Stimulated activated CD8-positive, alpha-beta memory T cell treated with anti-CD3 and anti-CD28 coated beads, Interleukin-12 subunit alpha, Interleukin-12 subunit beta, amount 100 ng/mL, for 24 hours (primary cell): ENCODE data around the gene FANCC.

Experiments
- DNase-seq: peaks from one replicate; pipeline ENCODE4 v3.0.0-alpha.2; 2020; ENCODE audit errors: extremely low read depth

Gene FANCC

DNA sequence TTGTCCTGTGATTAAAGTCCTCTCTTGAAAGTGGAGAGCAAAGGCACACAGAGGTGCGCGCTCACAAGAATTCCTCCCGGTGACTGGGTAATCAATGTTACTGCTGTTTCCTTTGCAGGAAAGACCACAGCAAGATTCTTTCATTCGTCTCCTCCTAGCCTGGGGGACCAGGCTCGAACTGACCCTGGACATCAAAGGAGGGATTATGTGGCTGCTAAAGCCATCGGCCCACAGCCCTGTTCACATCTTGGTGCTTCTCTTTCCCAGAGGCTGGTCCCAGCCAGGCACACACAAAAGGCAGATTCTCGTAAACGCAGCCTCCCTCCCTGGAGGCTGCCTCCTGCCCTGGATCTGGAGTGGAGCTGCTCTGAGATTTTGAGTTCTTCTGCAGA, 230.9 kb downstream of the FANCC start:
- DNase-seq = no peak

DNA sequence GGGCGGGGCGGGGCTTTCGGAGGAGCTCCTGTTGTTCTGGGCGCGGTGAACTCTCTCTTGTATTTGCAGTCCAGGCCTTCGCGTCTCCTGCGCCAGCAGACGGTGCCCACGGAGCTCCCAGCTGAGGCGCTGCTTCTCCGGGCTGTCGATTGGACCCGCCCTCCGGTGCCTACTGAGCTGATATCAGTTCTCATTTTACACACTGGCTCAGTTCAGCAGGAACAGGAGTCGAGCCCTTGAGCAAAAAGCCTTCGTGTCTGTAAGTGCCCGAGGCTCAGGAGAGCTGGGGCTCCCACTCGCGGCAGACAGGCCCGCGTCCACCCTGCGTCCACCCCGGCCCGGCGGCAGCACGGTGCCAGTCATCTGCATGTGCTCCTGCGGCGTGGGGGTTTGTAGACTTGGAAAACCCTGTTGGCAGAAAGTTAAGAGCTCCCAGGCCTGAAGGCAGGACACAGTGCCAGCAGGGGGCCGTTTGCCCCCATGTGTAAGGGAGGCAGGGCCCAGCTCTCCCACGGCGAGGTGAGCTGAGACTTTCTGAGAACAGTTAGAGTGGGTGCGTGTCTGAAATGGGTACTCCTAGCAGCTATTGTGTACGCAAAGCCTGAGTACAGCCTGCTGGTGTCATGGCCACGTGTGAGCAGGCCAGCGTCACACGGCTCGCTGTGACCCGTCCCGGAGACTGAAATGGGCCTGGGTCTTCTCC, 231.5 kb downstream of the FANCC start:
- DNase-seq = no peak

DNA sequence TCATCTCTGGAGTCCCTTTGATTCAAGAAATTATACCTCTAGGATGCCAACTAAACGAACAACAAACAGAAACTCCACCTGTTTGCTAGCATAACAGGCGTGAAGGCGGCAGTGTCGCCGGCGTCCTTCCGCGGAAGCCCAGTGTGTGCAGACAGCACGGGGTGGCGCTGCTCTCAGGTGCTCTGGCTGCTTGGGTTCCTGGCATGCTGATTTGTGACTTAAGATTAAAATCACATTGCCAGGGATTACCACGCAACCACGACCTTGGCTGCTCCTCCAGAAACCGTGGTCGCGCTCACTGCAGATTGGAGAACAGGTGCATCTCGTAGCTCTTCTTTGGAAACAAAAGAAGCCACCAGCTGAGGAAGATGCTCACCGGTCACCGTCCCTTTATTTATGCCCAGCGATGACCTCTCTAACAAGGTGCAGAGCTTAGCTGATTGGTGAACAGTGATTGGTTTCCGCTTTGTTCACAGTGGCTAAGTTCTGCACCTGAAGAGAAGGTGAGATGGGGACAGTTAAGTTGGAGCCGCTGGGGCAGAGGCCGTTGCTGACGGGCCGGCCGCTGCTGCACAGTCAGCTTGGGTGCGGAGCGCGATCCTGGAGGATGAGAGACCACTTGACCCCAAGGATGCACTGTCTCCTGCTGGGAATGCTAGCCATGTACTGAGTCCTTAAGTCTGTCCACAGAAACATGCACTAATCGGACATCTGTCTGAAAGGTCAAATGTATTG, 232.3 kb downstream of the FANCC start:
- no peak for DNase-seq

DNA sequence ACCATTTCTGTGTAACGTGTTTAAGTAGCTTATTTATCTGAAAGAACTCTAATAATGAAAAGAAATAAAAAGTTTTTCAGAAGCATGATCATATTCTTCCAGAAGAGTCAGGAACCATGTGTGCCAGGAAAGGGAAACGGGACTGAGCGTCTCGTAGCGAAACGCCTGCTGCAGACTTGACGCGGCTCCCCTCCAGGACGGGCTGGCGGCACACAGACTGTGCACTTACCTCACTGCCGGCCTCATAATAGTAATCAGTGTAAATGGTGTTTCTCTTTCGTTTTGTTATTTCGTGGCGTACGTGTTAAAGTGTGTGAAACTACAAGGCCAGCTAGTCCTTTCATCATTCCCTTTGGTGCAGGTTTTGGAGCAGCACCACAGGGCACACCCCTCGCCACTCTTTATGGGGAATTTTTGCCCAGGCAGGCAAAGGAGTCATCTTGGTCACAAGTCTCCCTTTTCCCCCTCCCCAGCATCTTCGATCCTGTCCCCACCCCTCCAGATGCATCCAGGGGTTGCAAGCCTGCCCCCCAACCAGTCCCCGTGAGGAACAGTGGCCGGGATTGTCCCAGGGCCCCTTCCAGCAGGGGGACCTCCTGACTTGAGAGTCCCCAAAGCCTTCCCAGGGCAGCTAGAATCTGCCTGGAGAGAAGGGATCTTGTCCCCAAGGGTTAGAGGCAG, 233.1 kb downstream of the FANCC start:
- no peak for DNase-seq

DNA sequence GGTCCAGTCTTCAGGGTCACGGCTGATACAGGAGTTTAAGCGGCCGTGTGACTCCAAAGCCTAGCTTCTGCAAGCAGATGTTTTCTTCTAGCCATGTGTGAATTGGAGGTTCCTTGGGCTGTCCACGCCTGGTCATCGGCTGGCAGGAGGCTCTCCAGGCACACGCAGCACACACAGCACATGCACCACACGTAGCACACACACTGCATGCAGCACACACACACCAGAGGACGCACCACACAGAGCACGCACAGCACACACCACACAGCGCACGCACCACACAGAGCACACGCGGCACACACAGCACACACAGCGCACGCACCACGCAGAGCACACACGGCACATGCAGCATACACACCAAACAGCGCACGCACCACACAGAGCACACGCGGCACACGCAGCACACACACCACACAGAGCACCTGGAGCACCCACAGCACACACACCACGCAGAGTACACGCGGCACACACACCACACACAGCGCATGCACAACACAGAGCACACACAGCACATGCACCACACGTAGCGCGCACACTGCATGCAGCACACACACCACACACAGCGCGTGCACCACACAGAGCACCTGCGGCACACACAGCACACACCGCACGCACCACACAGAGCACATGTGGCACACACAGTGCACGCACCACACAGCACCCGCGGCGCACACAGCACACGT, 234.3 kb downstream of the FANCC start:
- no peak for DNase-seq

DNA sequence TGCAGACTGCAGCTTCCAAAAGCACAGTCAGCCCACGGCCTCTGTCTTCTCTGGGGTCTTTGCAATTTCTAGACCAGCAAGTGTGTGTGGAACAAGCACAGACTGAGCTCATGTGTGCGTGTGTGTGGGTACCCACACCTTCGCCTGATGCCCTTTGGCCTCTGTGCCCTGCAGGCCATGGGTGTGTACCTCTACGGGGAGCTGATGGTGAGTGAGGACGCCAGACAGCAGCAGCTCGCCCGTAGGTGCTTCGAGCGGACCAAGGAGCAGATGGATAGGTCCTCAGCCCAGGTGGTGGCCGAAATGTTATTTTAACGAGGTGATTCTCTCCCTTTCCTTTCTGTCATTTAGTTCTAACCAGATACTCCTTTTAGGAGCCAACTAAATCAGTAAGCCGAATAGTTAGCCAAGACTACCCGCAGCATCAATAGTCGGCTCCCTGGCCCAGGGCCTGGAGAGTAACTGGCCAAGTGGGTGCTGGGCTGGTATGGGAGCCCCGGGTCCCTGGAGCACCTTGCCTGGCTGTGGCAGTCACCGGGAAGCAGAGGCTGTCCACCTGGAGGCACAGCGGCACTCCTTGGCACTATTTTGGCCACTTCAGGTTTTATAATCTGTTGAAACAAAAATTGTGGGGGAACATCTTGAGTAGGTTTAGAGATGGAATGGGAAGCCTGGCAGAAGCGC, 235.0 kb downstream of the FANCC start:
- no peak for DNase-seq

DNA sequence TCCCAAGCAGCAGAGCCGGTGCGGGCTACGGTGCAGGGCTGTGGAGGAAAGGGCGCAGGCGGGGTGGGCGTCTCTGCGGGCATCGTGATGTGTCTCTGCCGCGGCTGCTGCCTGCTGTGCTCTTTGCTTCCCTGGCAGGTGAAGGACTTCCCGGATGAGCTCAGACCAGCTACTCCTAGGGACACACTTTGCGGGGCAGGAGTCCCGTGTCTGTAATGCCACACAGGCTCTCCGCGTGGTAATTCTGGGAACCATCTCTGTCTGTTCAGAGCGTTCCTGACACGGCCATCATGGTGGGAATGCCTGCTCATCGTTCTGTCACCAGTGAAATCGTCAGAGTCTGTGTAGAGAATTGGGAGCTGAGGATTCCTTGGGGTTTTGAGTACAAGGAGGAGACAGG, 235.5 kb downstream of the FANCC start:
- no peak for DNase-seq

DNA sequence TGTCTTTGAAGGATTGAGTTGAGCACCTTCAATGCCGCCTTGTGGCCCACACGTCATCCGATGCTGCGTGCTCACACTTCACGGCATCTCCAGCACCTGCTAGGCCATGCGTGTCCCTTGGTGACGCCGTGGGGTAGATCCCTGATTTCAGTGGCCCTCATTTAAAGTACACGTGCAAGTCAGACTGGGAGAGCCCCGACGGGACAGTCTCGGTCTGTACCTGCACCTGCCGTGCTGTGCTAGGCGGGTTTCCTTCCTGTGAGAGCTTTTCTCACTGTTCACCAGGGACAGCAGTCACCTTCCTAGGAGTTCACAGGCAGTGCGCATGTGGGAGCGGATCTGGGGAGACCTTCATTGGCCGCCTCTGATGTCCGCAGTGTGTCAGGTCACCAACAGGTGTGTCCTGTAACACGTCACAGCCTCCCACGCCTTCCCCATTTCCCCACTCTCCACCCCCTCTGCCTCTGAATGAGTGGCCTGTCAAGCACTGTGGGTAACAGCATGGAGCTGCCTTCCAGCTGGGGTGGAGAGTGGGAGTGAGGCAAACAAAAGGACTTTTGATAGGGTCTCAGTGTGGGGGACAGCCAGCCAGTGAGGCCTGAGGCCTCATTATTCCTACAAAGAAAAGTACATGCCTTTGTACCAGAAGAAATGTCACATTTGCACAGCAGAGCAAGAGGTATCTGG, 236.4 kb downstream of the FANCC start:
- no peak for DNase-seq

DNA sequence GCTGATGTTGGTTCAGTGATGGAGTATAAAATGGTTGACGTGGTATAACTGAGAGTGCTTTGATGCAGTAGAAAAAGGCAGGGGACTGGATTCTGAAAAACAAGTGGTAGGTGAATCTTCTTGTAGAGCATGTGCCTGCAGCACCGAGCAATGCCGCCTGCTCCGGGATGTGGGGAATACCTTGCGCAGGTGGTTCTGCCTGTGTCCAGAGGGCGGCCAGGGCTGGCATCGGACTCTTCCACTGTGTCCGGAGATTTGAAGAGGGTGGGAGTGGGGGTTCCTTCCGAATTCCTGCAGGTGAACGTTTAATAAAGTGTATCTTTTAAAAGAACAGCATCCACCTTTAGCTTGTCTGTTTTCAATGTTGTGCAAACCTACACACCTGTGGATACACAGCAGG, 238.0 kb downstream of the FANCC start:
- DNase-seq = no peak

DNA sequence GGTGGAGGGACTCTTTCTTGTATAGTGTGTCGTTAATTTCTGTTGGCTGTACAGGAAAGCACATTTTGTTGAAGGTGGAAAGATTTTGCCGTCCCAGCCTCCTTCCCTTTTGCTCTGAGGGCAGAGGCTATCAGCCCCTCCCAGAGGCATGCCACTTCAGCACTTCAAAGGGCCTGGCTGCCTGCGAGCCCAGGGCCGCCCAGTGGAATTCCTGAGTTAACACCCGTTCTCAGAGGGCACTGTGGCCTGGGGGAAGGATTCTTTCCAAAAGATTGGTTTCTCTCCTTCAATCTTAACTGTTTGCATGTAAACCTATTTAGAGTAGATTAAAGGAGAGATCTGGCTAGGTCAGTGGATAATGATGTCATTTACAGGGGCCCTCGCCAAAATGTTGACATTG, 238.6 kb downstream of the FANCC start:
- no peak for DNase-seq

DNA sequence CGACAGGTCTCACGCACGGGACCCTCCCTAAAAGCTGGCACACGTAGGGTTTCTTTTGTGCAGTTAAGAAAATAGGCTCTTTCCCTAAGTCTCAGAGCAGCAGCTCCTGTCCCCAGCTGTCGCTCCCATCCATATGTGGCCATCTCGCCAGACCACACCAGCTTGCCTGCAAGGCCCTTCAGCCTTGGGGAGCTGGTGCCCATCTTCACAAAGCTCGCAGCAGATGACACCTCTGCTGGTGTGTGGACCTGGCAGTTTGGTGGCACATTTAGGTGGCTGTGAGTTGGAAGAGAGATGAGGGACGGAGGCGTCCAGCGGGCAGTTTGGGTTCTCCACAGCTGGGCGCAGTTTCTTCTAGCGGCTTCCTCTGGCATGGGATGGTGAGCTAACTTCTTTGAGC, 239.0 kb downstream of the FANCC start:
- DNase-seq = no peak

DNA sequence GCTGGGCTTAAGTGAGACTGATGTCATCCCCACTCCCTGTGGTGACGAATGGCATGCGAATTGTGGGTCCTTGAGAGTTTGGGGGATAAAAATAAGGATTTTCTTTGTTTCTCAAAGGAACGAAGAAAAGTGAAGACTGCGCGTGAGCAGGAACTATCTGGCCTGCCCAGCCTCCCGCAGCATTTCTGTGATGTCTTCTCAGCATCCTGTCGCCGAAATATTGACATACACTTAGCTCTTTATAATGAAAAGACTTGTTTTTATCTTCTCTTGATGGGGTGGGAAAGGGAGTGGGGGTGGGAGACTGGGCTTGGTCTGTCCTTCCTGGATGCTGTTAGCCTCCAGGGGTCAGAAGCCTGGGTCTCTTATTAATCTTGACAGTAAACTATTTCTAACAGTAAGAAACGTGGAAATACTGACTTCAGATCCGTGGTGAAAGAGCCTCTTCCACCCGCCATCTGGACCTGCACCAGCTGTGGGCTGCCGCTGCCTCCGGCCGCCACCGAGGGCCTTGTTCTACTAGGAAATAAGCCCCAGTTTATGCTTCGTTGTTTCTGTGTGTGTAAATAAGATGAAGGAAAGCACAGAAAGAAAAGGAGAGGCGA, 239.6 kb downstream of the FANCC start:
- DNase-seq = no peak

DNA sequence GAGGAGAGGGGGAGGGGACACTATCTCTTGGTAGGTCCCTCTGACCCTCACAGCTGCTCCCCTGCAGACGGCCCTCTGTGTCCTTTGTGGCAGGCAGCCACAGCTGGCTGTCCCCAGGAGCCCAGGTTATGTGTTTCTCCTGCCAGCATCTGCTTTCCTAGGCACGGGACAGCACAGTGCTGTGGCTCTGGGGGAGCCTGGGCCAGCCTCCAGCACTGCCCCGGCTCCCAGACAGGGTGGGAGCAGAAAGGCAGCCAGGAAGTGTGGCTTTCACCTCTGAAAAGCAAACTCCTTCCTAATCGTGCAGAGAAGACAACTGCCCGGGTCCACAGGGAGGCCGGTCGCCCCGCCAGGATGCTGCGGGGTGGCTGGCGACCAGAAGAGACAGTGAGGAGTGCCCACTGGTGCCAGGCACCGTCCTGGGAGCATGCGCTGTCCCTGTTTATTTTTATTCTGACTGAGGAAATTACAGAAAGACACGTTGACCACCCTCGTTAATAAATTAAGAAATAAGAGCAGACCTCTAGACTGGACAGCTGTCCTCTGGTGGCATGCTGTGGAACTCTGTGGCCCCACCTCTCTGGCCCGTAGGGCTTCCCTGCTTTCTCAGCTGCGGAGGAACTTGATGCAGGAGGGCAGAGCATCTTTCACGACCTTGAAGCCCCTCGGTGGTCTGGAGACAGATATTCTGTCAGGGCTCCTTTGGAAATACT, 240.3 kb downstream of the FANCC start:
- DNase-seq = no peak

DNA sequence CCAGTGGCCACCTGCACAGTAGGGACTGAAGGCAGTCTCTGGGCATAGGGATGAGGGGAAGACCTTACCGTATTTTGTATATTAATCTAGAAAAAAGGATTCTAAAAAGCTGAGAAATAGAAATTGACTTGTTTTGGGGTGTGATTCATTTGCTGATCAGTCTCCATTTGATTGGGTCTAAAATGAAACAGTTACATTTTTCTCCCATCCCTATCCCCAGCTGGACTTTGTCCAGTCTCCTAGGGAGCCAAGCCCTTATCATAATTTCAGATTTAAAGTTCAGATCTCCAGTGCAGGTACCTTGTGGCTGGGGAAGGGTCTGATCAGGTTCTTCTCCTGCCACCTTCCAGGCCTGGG, 240.8 kb downstream of the FANCC start:
- no peak for DNase-seq

DNA sequence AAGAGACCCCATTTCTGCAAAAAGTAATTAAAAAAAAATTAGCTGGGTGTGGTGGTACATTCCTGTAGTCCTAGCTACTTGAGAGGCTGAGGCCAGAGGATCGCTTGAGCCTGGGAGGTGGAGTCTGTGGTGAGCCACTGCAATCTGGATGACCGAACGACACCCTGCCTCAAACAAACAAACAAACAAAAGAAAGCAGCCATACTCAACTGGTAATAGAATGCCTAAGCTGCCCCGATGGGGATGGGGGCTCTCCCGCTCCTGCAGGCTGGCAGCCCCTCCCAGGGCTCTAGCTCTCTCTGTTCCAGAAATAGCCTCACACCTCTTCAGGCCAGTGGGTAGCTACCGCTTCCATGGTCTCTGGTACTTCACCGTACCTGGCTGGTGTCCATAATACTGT, 241.8 kb downstream of the FANCC start:
- DNase-seq = no peak

DNA sequence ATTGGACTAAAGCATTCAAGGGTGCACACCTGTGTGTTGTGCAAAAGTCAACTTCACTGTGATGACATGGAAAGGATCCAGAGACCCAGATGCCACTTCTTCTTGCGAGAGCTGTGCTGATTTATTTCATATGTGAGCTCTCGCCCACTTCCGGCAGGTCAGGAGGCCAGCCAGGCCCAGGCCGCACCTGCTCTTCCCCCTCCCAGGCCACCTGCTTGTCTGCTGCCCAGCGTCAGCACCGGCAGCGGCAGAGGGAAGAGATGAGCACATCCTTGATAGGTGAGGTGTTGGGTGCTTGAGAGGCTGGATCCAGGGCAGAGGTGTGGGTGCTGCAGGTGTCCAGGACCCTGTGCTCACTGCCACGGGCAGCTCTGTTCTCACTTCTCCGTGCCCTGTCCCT, 242.9 kb downstream of the FANCC start:
- no peak for DNase-seq

DNA sequence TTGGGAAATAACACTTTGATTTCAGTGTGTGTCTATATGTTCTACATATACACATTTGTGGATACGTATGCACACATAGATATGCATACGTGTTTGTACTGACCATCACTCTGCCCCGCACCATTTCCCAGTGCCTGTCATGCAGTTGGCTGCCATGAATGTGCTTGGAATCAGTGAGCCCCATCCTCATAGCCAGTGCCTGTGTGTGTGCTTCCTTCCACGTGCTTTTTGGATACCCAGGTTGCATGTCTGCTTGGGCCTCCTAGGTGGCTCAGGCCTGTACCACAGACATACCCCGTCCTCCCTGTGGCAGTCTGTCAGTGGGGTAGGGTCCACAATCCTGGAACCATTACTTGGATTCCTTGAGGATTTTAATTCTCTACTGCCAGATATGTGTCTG, 243.6 kb downstream of the FANCC start:
- no peak for DNase-seq

DNA sequence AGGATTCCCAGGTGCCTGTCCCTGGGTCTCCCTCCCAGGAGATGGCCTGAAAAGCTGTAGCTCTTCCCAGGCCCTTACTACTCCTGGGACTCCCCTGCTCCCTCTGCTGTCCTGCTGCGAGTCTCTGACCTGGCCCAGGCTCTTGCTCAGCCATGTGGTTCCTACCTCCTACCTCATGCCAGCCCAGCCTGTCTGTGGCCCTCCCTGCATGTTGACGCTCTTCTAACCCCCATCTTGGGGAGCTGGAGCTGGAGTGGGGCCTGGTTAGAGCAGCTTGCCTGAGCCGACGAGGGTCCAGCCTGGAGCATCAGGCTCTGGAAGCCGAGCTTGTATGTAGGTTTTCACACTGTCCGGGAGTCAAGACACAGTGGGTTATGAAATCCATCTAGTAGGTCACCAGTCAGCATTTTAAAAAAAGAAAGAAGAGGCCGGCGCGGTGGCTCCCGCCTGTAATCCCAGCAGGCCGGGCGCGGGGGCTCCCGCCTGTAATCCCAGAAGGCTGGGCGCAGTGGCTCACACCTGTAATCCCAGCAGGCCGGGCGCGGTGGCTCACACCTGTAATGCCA, 244.4 kb downstream of the FANCC start:
- DNase-seq = no peak

DNA sequence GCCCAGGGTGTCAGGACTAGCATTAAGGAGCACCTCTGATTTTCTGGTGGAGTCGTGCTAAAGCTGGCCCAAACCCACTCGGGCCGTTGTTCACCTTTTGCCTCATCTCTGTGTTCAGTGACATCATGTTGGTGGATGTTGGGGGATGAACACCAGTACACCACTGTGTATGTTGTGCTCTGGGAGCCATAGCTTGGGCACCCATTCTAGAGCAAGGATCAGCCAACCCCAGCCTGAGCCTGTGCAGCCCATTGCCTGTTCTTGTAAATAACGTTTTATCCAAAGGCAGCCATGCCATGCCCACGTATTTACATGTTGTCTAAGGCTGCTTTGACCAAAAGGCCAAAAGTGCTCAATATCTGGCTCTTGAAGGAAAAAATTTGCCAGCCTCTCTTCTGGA, 245.6 kb downstream of the FANCC start:
- no peak for DNase-seq

DNA sequence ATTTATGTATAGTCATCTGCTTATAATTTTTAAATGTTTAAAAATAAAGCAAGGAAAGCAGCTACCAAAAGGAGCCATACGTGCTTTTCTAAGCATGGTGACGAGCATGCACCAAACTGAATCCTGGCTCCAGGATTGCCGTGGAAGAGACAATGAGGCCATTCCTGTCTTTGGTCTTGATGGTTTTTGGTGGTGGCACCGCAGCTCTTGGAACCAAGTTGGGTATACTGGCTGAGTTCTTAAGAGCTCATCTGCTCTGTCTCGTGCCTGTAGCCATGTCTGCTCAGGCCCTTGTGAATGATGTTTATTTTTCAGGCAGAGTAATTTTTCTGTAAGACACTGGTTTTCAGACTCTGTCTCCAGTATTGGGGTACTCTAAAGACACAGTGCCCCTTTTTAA, 246.1 kb downstream of the FANCC start:
- DNase-seq = no peak
